H1 (cell line): Measurements from ENCODE around the gene PITX1. TPM values are rescaled to one million over a fixed set of nuclear protein-coding genes. Genes with fewer than 3 reads are reported as not detected.

ENCODE experiments used
- CTCF ChIA-PET: fragments of 300-600 bp; sonication (Branson Sonifier 250); formaldehyde crosslinking; loops from one replicate; lab custom pipeline; 2021; ENCODE audit not compliant: partially characterized antibody; lab: Charles Lee
- POLR2A ChIA-PET: fragments of 300-600 bp; sonication (Branson Sonifier 250); formaldehyde crosslinking; loops from one replicate; lab custom pipeline; 2021; ENCODE audit warnings: inconsistent platforms; ENCODE audit not compliant: partially characterized antibody; lab: Charles Lee
- DNase-seq, 2 experiments: peaks; one replicate each; pipeline versions ENCODE4 v3.0.0 to v3.0.0-alpha.2; 2010 to 2022; ENCODE audit warnings: low spot score in 2 of 2, low read depth in 1 of 2, mixed read lengths in 1 of 2
- FAIRE-seq: peaks from 2 replicates; lab custom pipeline; 2011; peaks lifted over from hg19 to GRCh38; lab: Jason Lieb, UNC
- H2AFZ ChIP-seq: 2 replicates; pipeline ENCODE4 v1.8.1; 2012; ENCODE audit warnings: low read length, inconsistent platforms
- H2AK5ac ChIP-seq: 2 replicates; pipeline ENCODE4 v1.6.1; 2013; ENCODE audit warnings: low read depth, low read length
- H2BK120ac ChIP-seq: replicated peaks from 2 replicates; pipeline ENCODE3; 2013; ENCODE audit warnings: low read depth, low read length, inconsistent platforms
- H2BK12ac ChIP-seq: 2 replicates; pipeline ENCODE4 v1.6.1; 2013; ENCODE audit warnings: low read depth, low read length
- H2BK15ac ChIP-seq: 2 replicates; pipeline ENCODE4 v1.6.1; 2013; ENCODE audit warnings: low read length
- H2BK20ac ChIP-seq: 2 replicates; pipeline ENCODE4 v1.6.1; 2013; ENCODE audit warnings: low read length
- H2BK5ac ChIP-seq: 2 replicates; pipeline ENCODE4 v1.6.1; 2013; ENCODE audit warnings: low read depth, low read length
- H3K14ac ChIP-seq: 2 replicates; pipeline ENCODE4 v1.6.1; 2013; ENCODE audit warnings: inconsistent platforms; ENCODE audit not compliant: insufficient read length
- H3K18ac ChIP-seq: 2 replicates; pipeline ENCODE4 v1.6.1; 2013; ENCODE audit warnings: low read length; ENCODE audit errors: extremely low read depth
- H3K23ac ChIP-seq: 2 replicates; pipeline ENCODE4 v1.6.1; 2013; ENCODE audit warnings: inconsistent platforms; ENCODE audit not compliant: insufficient read length
- H3K23me2 ChIP-seq: 2 replicates; pipeline ENCODE4 v1.6.1; 2013; ENCODE audit warnings: low read depth, low read length
- H3K27ac ChIP-seq: 2 replicates; pipeline ENCODE4 v1.6.1; 2011; ENCODE audit warnings: low read depth, low read length, inconsistent platforms
- H3K27me3 ChIP-seq, 4 experiments: replicated peaks in 1 of 4; 1 replicate in 1 of 4; 2 replicates in 3 of 4; pipeline versions ENCODE4 v1.6.1 to v1.8.1; 2011 to 2013; ENCODE audit warnings: low read length in 3 of 4, mild to moderate bottlenecking in 3 of 4, inconsistent platforms in 2 of 4, mixed read lengths in 2 of 4, moderate library complexity in 1 of 4; ENCODE audit not compliant: control insufficient read depth in 3 of 4, insufficient read depth in 3 of 4; ENCODE audit errors: extremely low read depth in 1 of 4
- H3K36me3 ChIP-seq, 4 experiments: 2 replicates each; pipeline versions ENCODE4 v1.6.1 to v1.8.1; 2011 to 2013; ENCODE audit warnings: mild to moderate bottlenecking in 4 of 4, low read length in 3 of 4, moderate library complexity in 2 of 4, control low read depth in 1 of 4, inconsistent platforms in 1 of 4; ENCODE audit not compliant: insufficient read depth in 4 of 4, control insufficient read depth in 2 of 4
- H3K4ac ChIP-seq: replicated peaks from 2 replicates; pipeline ENCODE3; 2013; ENCODE audit warnings: low read length, low read depth, mixed read lengths, inconsistent platforms; ENCODE audit not compliant: insufficient read length
- H3K4me1 ChIP-seq, 4 experiments: replicated peaks in 1 of 4; 1 replicate in 1 of 4; 2 replicates in 3 of 4; pipeline versions ENCODE4 v1.6.1 to v1.8.1; 2011 to 2013; ENCODE audit warnings: low read length in 3 of 4, inconsistent platforms in 2 of 4, mixed read lengths in 1 of 4; ENCODE audit not compliant: insufficient read depth in 4 of 4, control insufficient read depth in 3 of 4
- H3K4me2 ChIP-seq, 2 experiments: 2 replicates each; pipeline versions ENCODE4 v1.6.1 to v1.8.1; 2011 to 2013; ENCODE audit warnings: low read depth in 2 of 2, low read length in 2 of 2, control low read depth in 1 of 2, inconsistent platforms in 1 of 2, mild to moderate bottlenecking in 1 of 2; ENCODE audit not compliant: insufficient read depth in 1 of 2
- H3K4me3 ChIP-seq, 4 experiments: fragments of 200-600, 300-600 bp in 1 of 4; sonication (generic), shearing (Covaris generic), sonication (Bioruptor Twin) in 1 of 4; 2 replicates each; pipeline versions ENCODE4 v1.5.1 to v1.8.1; 2011 to 2016; ENCODE audit warnings: low read length in 4 of 4, low read depth in 3 of 4, control low read depth in 2 of 4, inconsistent platforms in 2 of 4, mild to moderate bottlenecking in 2 of 4, mixed read lengths in 1 of 4, moderate library complexity in 1 of 4; ENCODE audit not compliant: insufficient read depth in 2 of 4; ENCODE audit errors: extremely low read depth in 1 of 4
- H3K56ac ChIP-seq: replicated peaks from 2 replicates; pipeline ENCODE3; 2013; ENCODE audit warnings: low read depth, mild to moderate bottlenecking, mixed read lengths, low read length, inconsistent platforms; ENCODE audit not compliant: insufficient read length
- H3K79me1 ChIP-seq: 2 replicates; pipeline ENCODE4 v1.6.1; 2013; ENCODE audit warnings: low read depth, low read length, control low read depth
- H3K79me2 ChIP-seq, 2 experiments: 2 replicates each; pipeline versions ENCODE4 v1.6.1 to v1.8.1; 2012 to 2013; ENCODE audit warnings: low read length in 2 of 2, mild to moderate bottlenecking in 2 of 2, inconsistent platforms in 1 of 2; ENCODE audit not compliant: insufficient read depth in 2 of 2, control insufficient read depth in 1 of 2
- H3K9ac ChIP-seq, 4 experiments: replicated peaks in 1 of 4; 1 replicate in 1 of 4; 2 replicates in 3 of 4; pipeline versions ENCODE4 v1.6.1 to v1.8.1; 2011 to 2013; ENCODE audit warnings: low read depth in 3 of 4, low read length in 3 of 4, control low read depth in 2 of 4, mild to moderate bottlenecking in 2 of 4, moderate library complexity in 2 of 4, inconsistent platforms in 1 of 4; ENCODE audit errors: extremely low read depth in 1 of 4
- H3K9me3 ChIP-seq, 2 experiments: 2 replicates each; pipeline versions ENCODE4 v1.6.1 to v1.8.1; 2012 to 2013; ENCODE audit warnings: mild to moderate bottlenecking in 2 of 2, moderate library complexity in 2 of 2, control low read depth in 1 of 2, inconsistent platforms in 1 of 2, low read depth in 1 of 2, low read length in 1 of 2, mixed read lengths in 1 of 2; ENCODE audit not compliant: insufficient read depth in 2 of 2
- H4K20me1 ChIP-seq, 2 experiments: replicated peaks in 1 of 2; 2 replicates each; pipeline versions ENCODE3 to v1.8.1; 2011 to 2013; ENCODE audit warnings: inconsistent platforms in 2 of 2, low read length in 2 of 2, mild to moderate bottlenecking in 1 of 2; ENCODE audit not compliant: insufficient read depth in 2 of 2, control insufficient read depth in 1 of 2
- H4K5ac ChIP-seq: 2 replicates; pipeline ENCODE4 v1.6.1; 2013; ENCODE audit warnings: low read length, low read depth, mixed read lengths, inconsistent platforms; ENCODE audit not compliant: insufficient read length
- H4K8ac ChIP-seq: 2 replicates; pipeline ENCODE4 v1.8.0; 2013; ENCODE audit warnings: mild to moderate bottlenecking, moderate library complexity, low read length, inconsistent platforms; ENCODE audit not compliant: insufficient read depth; ENCODE audit errors: extremely low read depth
- H4K91ac ChIP-seq: replicated peaks from 2 replicates; pipeline ENCODE3; 2013; ENCODE audit warnings: low read length, mixed read lengths, inconsistent platforms; ENCODE audit not compliant: insufficient read length
- ASH2L ChIP-seq: fragments of 200-600, 300-600 bp; sonication (generic); IDR thresholded peaks from one replicate; pipeline ENCODE4 v1.7.1; 2017; ENCODE audit warnings: low read length
- CBX8 ChIP-seq: fragments of 300-800, 300-1000 bp; sonication (generic); IDR thresholded peaks from 2 replicates; pipeline ENCODE4 v1.7.1; 2016; ENCODE audit warnings: low read depth, low read length, borderline replicate concordance
- E2F6 ChIP-seq: IDR thresholded peaks from 2 replicates; pipeline ENCODE4 v1.6.1; 2012; ENCODE audit warnings: inconsistent platforms
- FOSL1 ChIP-seq: IDR thresholded peaks from 2 replicates; pipeline ENCODE4 v1.6.1; 2011; ENCODE audit warnings: mild to moderate bottlenecking, low read depth, low read length, moderate library complexity; ENCODE audit not compliant: insufficient read depth
- GABPA ChIP-seq: IDR thresholded peaks from 2 replicates; pipeline ENCODE4 v1.6.1; 2011; ENCODE audit warnings: mild to moderate bottlenecking, low read length, moderate library complexity, borderline replicate concordance; ENCODE audit not compliant: insufficient read depth
- MAFK ChIP-seq: IDR thresholded peaks from 2 replicates; pipeline ENCODE4 v1.6.1; 2012; ENCODE audit warnings: low read depth, mild to moderate bottlenecking, improper control_type of control experiment, low read length
- NRF1 ChIP-seq: IDR thresholded peaks from 2 replicates; pipeline ENCODE4 v1.6.1; 2011; ENCODE audit warnings: mild to moderate bottlenecking, low read depth, low read length, improper control_type of control experiment
- PHF8 ChIP-seq: fragments of 200-600 bp; sonication (generic); conservative IDR thresholded peaks from 2 replicates; pipeline ENCODE4 v1.7.1; 2012; ENCODE audit warnings: low read depth, mild to moderate bottlenecking, inconsistent platforms, low read length, moderate library complexity
- POLR2A ChIP-seq, 2 experiments: IDR thresholded peaks; 1 replicate in 1 of 2; 2 replicates in 1 of 2; pipeline ENCODE4 v1.6.1; 2011; ENCODE audit warnings: low read depth in 2 of 2, low read length in 2 of 2, mild to moderate bottlenecking in 2 of 2; ENCODE audit errors: control extremely low read depth in 1 of 2
- POLR2AphosphoS5 ChIP-seq: IDR thresholded peaks from 2 replicates; pipeline ENCODE4 v1.6.1; 2011; ENCODE audit warnings: low read depth, low read length
- RBBP5 ChIP-seq: IDR thresholded peaks from 2 replicates; pipeline ENCODE4 v1.7.1; 2012; ENCODE audit warnings: low read depth, mild to moderate bottlenecking, inconsistent platforms, low read length, moderate library complexity, borderline replicate concordance
- TAF7 ChIP-seq: optimal IDR thresholded peaks from 2 replicates; pipeline ENCODE3; 2011; ENCODE audit warnings: low read depth, mild to moderate bottlenecking, inconsistent platforms, low read length, moderate library complexity, borderline replicate concordance
- USF2 ChIP-seq: IDR thresholded peaks from 2 replicates; pipeline ENCODE4 v1.6.1; 2011; ENCODE audit warnings: low read length, improper control_type of control experiment
- WGBS, 2 experiments: shearing (Covaris generic) in 1 of 2; methylation state at CpG; one replicate each; pipeline versions ENCODE4 v1.1.6 to v1.1.7; 2013 to 2015; ENCODE audit warnings: low lambda C conversion rate in 2 of 2, mixed read lengths in 2 of 2, inconsistent platforms in 1 of 2, low coverage in 1 of 2, missing lambda C conversion rate in 1 of 2; ENCODE audit not compliant: insufficient replicate concordance in 2 of 2, insufficient coverage in 1 of 2, insufficient read length in 1 of 2; ENCODE audit errors: extremely low coverage in 1 of 2, missing lambda C conversion rate in 1 of 2; 5-methylcytosine and 5-hydroxymethylcytosine counted together
- polyA plus RNA-seq, 7 experiments: library from polyadenylated mRNA; depleted of rRNA in 3 of 7; stranded (reverse) in 5 of 7; unstranded in 2 of 7; fragments of >200 nt in 5 of 7; fragments of 200-250 nt in 2 of 7; gene quantifications; 1 replicate in 5 of 7; 2 replicates in 1 of 7; 4 replicates in 1 of 7; pipeline versions ENCODE4 v1.2.1 to v1.2.3, GENCODE V29; 2011 to 2013; ENCODE audit warnings: missing spikeins in 2 of 7, mixed read lengths in 2 of 7
- total RNA-seq: library from RNA; stranded (reverse); fragmentation: NEBNext Ultra II Directional; extraction: Animal tissue kit (Norgen Biotek cat#: 25700); gene quantifications from 2 replicates; pipeline ENCODE4 v1.2.1, GENCODE V29; 2021

The PITX1 gene
- total and polyA plus RNA-seq, 2 of the 8 experiments (the other 6 are each of a cell fraction or from before 2014, with no cell fraction given) = 0.03 TPM; not detected in 1

GRCh38 chr5:135053278-135053677 is 19.2 kb upstream of the PITX1 start:
- ChIA-PET CTCF (interaction anchor here (0.6 to 2.1 kb wide), 7 partner anchors 9 to 212 kb away, joined by 3 to 7 read pairs (median 4); no protein-coding TSS in a partner anchor), POLR2A (no interaction called here)
- no peak for TF ChIP-seq CBX8
- no peak for TF ChIP-seq POLR2AphosphoS5
- TF ChIP-seq MAFK = no peak
- TF ChIP-seq PHF8 = no peak
- no peak for TF ChIP-seq RBBP5
- TF ChIP-seq TAF7 = no peak
- no peak for TF ChIP-seq FOSL1
- TF ChIP-seq ASH2L = no peak
- no peak for TF ChIP-seq E2F6
- TF ChIP-seq GABPA = no peak
- no peak for TF ChIP-seq USF2
- TF ChIP-seq POLR2A (IDR thresholded peaks at IDR 0.05; ENCODE audit: control extremely low read depth in 1 of 2, low read depth in 2 of 2, low read length in 2 of 2) = no peak
- no peak for TF ChIP-seq NRF1

More at GRCh38 chr5:135053278-135053677, 19.2 kb upstream of the PITX1 start:
- H3K23ac ChIP-seq = no peak overlapping the region
- no peak overlapping the region for H2BK12ac ChIP-seq
- H4K91ac ChIP-seq = no peak overlapping the region
- no peak overlapping the region for H2AK5ac ChIP-seq
- H4K8ac ChIP-seq = no peak overlapping the region
- no peak for DNase-seq
- no peak overlapping the region for H2BK20ac ChIP-seq
- no peak overlapping the region for H2AFZ ChIP-seq
- no peaks in the 10 kb centered on the region for H3K36me3 ChIP-seq
- WGBS, 2 experiments = 88% methylated on average over 2 of the region's 3 CpGs; no CpG with 5 or more reads in 1 of the 2 experiments
- no peaks in the 10 kb centered on the region for H3K79me1 ChIP-seq
- FAIRE-seq = no peak
- no peak overlapping the region for H2BK120ac ChIP-seq
- H3K4ac ChIP-seq = no peak overlapping the region
- H3K56ac ChIP-seq = no peak overlapping the region
- no peak overlapping the region for H4K5ac ChIP-seq
- no peak overlapping the region for H3K4me3 ChIP-seq
- H4K20me1 ChIP-seq = peaks cover 0 to 2% of the 10 kb centered on the region in 2 experiments
- no peaks in the 10 kb centered on the region for H3K79me2 ChIP-seq
- no peak overlapping the region for H3K18ac ChIP-seq
- no peak overlapping the region for H3K14ac ChIP-seq
- peaks cover 30 to 57% (median 51%) of the 10 kb centered on the region in 4 experiments for H3K27me3 ChIP-seq
- H3K9ac ChIP-seq = no peak overlapping the region
- H3K27ac ChIP-seq = no peak overlapping the region
- H3K9me3 ChIP-seq = no peaks in the 10 kb centered on the region
- H3K23me2 ChIP-seq = peaks cover 7% of the 10 kb centered on the region; the same call in 1 of the 2 replicates
- H3K4me2 ChIP-seq = no peak overlapping the region
- peaks cover 0 to 5% (median 2%) of the 10 kb centered on the region in 4 experiments; a peak in 3 of 7 replicates for H3K4me1 ChIP-seq
- H2BK5ac ChIP-seq = no peak overlapping the region
- H2BK15ac ChIP-seq = no peak overlapping the region
